ENCODE data around the gene SF3A2.

SF3A2 gene

GRCh38 chr19:2192862-2193261 lies 43.8 kb upstream of the SF3A2 start:
- TF ChIP-seq, protein P1, sequence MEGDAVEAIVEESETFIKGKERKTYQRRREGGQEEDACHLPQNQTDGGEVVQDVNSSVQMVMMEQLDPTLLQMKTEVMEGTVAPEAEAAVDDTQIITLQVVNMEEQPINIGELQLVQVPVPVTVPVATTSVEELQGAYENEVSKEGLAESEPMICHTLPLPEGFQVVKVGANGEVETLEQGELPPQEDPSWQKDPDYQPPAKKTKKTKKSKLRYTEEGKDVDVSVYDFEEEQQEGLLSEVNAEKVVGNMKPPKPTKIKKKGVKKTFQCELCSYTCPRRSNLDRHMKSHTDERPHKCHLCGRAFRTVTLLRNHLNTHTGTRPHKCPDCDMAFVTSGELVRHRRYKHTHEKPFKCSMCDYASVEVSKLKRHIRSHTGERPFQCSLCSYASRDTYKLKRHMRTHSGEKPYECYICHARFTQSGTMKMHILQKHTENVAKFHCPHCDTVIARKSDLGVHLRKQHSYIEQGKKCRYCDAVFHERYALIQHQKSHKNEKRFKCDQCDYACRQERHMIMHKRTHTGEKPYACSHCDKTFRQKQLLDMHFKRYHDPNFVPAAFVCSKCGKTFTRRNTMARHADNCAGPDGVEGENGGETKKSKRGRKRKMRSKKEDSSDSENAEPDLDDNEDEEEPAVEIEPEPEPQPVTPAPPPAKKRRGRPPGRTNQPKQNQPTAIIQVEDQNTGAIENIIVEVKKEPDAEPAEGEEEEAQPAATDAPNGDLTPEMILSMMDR (IDR thresholded peaks at IDR 0.05; ENCODE audit: insufficient read depth, missing control alignments) = no peak
- FAIRE-seq = no peak

DNA sequence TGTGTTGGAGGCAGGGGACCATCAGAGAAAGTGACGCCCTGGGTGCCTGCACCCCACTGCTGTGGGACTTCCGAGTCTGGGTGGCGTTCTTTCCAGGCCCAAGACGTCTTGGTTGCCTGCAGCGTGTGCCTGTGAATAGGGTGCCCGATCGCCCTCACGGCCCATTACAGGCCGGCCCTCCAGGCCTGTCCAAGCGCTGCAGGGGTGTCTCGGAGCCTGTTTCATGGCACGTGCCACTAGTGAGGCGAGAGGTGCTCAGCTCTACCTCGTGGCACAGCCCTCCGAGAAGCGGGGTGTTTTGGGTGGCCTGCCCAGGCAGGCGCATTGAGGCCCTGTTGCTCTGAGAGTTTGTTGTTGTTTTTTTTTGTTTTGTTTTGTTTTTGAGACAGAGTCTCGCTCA lies 42.8 kb upstream of the SF3A2 start:
- FAIRE-seq (no peak), DNase-seq (ENCODE audit: insufficient read length, low spot score) (no peak)
- TF ChIP-seq, protein P1 (IDR thresholded peaks at IDR 0.05; ENCODE audit: insufficient read depth, missing control alignments) = no peak

More at GRCh38 chr19:2192862-2193261, 43.8 kb upstream of the SF3A2 start:
- no peak for DNase-seq (ENCODE audit: insufficient read length, low spot score)

DNA sequence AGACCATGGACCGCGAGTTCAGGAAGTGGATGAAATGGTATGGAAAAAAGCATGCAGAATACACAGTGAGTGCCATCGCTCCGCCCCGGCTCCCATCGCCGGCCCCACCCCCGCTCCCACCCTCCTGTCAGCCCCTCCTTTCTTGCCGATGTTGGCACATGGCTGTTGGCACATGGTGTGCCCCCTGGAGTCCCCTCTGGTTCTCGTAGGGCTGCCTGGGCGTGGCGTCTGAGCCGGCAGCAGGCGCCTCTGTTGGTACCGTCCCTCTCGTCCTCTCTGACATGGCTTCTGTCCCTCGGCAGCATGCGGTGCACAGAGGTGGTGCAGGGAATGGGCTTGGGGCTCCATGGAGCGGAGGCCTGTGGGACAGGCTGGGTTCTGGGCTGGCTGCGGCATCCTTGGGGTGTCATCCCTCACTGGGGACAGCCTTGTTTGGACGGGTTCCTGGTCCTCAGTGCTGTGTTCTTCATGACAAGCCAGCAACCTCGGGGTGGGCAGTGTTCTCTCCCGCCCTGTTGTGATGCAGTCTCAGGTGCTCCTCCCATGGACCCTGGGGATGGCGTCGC lies 42.0 kb upstream of the SF3A2 start:
- TF ChIP-seq, protein P1 (IDR thresholded peaks at IDR 0.05; ENCODE audit: insufficient read depth, missing control alignments) = no peak
- no peak for FAIRE-seq
- no peak for DNase-seq (ENCODE audit: insufficient read length, low spot score)

- no peak for DNase-seq (ENCODE audit: insufficient read length, low spot score)
- TF ChIP-seq, protein P1 (IDR thresholded peaks at IDR 0.05; ENCODE audit: insufficient read depth, missing control alignments) = no peak
- no peak for FAIRE-seq
Measured at GRCh38 chr19:2195361-2195760, 41.3 kb upstream of the SF3A2 start.

DNA sequence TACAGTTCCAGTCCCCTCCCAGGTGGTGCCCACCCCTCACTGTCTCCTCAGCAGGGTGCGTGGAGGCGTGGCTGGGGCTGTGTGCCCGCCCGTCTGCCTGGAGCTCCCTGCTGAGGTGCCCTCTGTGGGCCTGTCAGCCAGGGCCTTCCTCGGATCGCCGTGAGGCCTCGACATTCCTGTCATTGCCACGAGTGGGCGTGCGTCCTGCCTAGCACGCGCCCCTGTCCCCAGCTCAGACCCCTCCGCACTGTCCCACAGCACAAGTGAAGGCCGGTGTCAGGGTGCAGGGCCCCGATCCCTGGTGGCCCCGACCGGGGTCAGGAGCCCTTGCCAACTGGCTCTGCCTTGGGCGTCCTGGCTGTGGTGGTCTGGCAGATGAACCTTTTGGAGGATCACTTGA lies 40.7 kb upstream of the SF3A2 start:
- TF ChIP-seq, protein P1 (IDR thresholded peaks at IDR 0.05; ENCODE audit: insufficient read depth, missing control alignments) = no peak
- FAIRE-seq = no peak
- DNase-seq (ENCODE audit: insufficient read length, low spot score) = no peak

DNA sequence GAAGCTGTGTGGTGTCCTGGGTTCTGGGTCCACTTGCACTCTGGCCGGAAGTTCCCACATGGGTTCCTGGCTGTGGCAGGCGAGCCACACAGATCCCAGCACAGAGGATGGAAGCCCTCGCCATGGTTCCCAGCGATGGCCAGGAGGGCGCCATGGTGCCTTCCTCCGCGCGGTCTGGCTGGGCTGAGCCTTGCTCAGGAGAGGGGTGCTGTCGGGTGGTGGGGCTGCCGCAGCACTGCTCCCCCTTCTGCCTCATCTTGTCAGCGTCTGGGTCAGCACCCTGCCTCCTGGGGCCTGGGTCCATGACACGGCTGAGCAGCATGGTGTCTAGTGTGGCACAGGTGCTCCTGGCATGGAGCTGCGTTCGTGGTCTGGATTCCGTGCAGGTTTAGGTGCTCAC lies 39.4 kb upstream of the SF3A2 start:
- DNase-seq (ENCODE audit: insufficient read length, low spot score) (no peak), FAIRE-seq (no peak)
- TF ChIP-seq, protein P1 (IDR thresholded peaks at IDR 0.05; ENCODE audit: insufficient read depth, missing control alignments) = no peak

DNA sequence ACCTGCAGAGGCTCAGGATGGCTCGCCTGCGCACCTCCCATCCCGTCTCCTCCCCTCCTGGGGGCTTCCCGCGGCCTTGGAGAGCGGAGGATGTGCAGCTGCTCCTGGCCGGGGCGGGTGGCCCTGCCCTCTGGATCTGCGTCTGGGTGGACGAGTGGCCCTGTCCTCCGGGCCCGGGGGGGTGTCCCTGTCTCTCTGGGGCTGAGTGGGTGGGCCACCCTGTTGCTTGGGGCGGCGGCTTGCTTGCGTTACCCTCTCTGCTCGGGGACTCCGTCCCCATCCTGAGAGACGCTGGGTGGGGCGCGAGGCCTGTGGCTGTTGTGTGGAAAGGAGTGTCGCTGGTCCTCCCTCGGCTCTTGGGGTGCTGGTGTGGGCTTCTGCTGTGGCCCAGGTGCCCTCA lies 38.3 kb upstream of the SF3A2 start:
- TF ChIP-seq, protein P1 (IDR thresholded peaks at IDR 0.05; ENCODE audit: insufficient read depth, missing control alignments) = no peak
- DNase-seq (ENCODE audit: insufficient read length, low spot score) = no peak
- FAIRE-seq = no peak

Measured in D721Med (cell line).